Activated naive CD8-positive, alpha-beta T cell treated with anti-CD3 and anti-CD28 coated beads, Interleukin-2, amount 50 U/mL, for 16 hours (primary cell): Measurements from ENCODE around the gene ATR.
"Not testable (repeated sequence)": the region's sequence is repeated elsewhere in the genome, so short reads cannot be mapped to it uniquely, and the experiment has no call there.

Experiments used
- DNase-seq: peaks from one replicate; pipeline ENCODE4 v3.0.0-alpha.2; 2020; ENCODE audit warnings: low read depth, low spot score

The ATR gene

GRCh38 chr3:142595141-142595540 lies 16.6 kb upstream of the ATR start:
- no peak for DNase-seq

GRCh38 chr3:142592268-142592667 lies 13.7 kb upstream of the ATR start:
- not testable (repeated sequence) for DNase-seq

- DNase-seq = no peak
Measured at GRCh38 chr3:142588703-142589102, 10.2 kb upstream of the ATR start.

- no peak for DNase-seq
Measured at GRCh38 chr3:142586803-142587406, 8.4 kb upstream of the ATR start.

GRCh38 chr3:142581070-142581469 lies 2.5 kb upstream of the ATR start:
- DNase-seq = not testable (repeated sequence)

- DNase-seq = no peak
Measured at GRCh38 chr3:142580061-142580423, 1.5 kb upstream of the ATR start.

- DNase-seq = no peak
Measured at GRCh38 chr3:142577696-142578328, 721 bp downstream of the ATR start.

- DNase-seq = no peak
Measured at GRCh38 chr3:142576792-142577191, 1.7 kb downstream of the ATR start.

GRCh38 chr3:142574665-142575064 lies 3.9 kb downstream of the ATR start:
- no peak for DNase-seq

- DNase-seq = not testable (repeated sequence)
Measured at GRCh38 chr3:142574223-142574622, 4.3 kb downstream of the ATR start.

GRCh38 chr3:142569422-142569821 lies 9.1 kb downstream of the ATR start:
- not testable (repeated sequence) for DNase-seq

GRCh38 chr3:142568393-142569017 lies 10.0 kb downstream of the ATR start:
- no peak for DNase-seq

- no peak for DNase-seq
Measured at GRCh38 chr3:142566096-142566495, 12.4 kb downstream of the ATR start.

GRCh38 chr3:142563496-142563997 lies 15.0 kb downstream of the ATR start:
- DNase-seq = no peak

GRCh38 chr3:142560118-142560517 lies 18.4 kb downstream of the ATR start:
- no peak for DNase-seq

GRCh38 chr3:142553741-142554140 lies 24.8 kb downstream of the ATR start:
- DNase-seq = no peak

GRCh38 chr3:142552579-142552978 lies 26.0 kb downstream of the ATR start:
- DNase-seq = not testable (repeated sequence)

- DNase-seq = no peak
Measured at GRCh38 chr3:142549986-142550385, 28.5 kb downstream of the ATR start.

- no peak for DNase-seq
Measured at GRCh38 chr3:142543307-142543706, 35.2 kb downstream of the ATR start.

GRCh38 chr3:142542054-142542453 lies 36.5 kb downstream of the ATR start:
- DNase-seq = no peak

GRCh38 chr3:142536519-142536918 lies 42.0 kb downstream of the ATR start:
- DNase-seq = no peak

- no peak for DNase-seq
Measured at GRCh38 chr3:142534543-142534942, 44.0 kb downstream of the ATR start.

- no peak for DNase-seq
Measured at GRCh38 chr3:142530296-142530695, 48.2 kb downstream of the ATR start.
